Measurements from ENCODE around the gene ZNF784. TPM values are rescaled to one million over a fixed set of nuclear protein-coding genes. Genes with fewer than 3 reads are reported as not detected.
A peak's percentile ranks its signal among the peaks of the same experiment; 100 is the strongest.

Gene ZNF784
- total RNA-seq, 1 donor from 2014 or later, result 9.6 TPM

DNA sequence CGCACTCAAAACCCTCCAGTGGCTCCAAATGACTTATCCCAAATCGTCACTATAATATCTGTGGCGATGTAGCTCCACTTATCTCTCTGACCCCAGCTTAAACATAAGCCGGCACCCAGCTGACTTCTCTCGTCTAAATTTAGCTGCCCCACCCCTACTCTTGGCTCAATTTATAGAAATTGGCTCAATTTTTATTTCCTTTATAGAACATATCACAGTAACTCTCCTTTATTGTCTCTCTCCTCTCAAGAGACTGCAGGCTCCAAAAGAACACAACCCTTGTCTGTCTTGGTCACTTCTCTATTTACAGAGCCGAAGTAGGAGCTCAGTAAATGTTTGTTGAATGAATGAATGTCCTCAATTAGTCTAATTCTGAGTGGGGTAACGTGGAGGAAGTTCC lies 805 bp downstream of the ZNF784 start:
- Mint-ChIP-seq H3K36me3 (peaks cover 4% of the 10 kb centered on the region), H3K4me1 (ENCODE audit: unreplicated experiment) (peaks cover 14% of the 10 kb centered on the region), H3K4me3 (peak overlapping the region; percentile 89), H3K27me3 (no peaks in the 10 kb centered on the region), H3K9me3 (no peaks in the 10 kb centered on the region), H3K27ac (peak overlapping the region; percentile 96)
- DNase-seq (ENCODE audit: extremely low spot score, unreplicated experiment), result no peak
- TF ChIP-seq, protein P1, sequence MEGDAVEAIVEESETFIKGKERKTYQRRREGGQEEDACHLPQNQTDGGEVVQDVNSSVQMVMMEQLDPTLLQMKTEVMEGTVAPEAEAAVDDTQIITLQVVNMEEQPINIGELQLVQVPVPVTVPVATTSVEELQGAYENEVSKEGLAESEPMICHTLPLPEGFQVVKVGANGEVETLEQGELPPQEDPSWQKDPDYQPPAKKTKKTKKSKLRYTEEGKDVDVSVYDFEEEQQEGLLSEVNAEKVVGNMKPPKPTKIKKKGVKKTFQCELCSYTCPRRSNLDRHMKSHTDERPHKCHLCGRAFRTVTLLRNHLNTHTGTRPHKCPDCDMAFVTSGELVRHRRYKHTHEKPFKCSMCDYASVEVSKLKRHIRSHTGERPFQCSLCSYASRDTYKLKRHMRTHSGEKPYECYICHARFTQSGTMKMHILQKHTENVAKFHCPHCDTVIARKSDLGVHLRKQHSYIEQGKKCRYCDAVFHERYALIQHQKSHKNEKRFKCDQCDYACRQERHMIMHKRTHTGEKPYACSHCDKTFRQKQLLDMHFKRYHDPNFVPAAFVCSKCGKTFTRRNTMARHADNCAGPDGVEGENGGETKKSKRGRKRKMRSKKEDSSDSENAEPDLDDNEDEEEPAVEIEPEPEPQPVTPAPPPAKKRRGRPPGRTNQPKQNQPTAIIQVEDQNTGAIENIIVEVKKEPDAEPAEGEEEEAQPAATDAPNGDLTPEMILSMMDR (conservative IDR thresholded peaks at IDR 0.05), result no peak

GRCh38 chr19:55623130-55623529 lies 1.2 kb downstream of the ZNF784 start:
- TF ChIP-seq, protein P1 (conservative IDR thresholded peaks at IDR 0.05), result no peak
- no peaks in the 10 kb centered on the region for H3K9me3 Mint-ChIP-seq
- H3K27me3 Mint-ChIP-seq, result no peaks in the 10 kb centered on the region
- H3K36me3 Mint-ChIP-seq, result peaks cover 4% of the 10 kb centered on the region
- peak overlapping the region; percentile 89 for H3K4me3 Mint-ChIP-seq
- peaks cover 14% of the 10 kb centered on the region for H3K4me1 Mint-ChIP-seq (ENCODE audit: unreplicated experiment)
- no peak overlapping the region for H3K27ac Mint-ChIP-seq
- no peak for DNase-seq (ENCODE audit: extremely low spot score, unreplicated experiment)

DNA sequence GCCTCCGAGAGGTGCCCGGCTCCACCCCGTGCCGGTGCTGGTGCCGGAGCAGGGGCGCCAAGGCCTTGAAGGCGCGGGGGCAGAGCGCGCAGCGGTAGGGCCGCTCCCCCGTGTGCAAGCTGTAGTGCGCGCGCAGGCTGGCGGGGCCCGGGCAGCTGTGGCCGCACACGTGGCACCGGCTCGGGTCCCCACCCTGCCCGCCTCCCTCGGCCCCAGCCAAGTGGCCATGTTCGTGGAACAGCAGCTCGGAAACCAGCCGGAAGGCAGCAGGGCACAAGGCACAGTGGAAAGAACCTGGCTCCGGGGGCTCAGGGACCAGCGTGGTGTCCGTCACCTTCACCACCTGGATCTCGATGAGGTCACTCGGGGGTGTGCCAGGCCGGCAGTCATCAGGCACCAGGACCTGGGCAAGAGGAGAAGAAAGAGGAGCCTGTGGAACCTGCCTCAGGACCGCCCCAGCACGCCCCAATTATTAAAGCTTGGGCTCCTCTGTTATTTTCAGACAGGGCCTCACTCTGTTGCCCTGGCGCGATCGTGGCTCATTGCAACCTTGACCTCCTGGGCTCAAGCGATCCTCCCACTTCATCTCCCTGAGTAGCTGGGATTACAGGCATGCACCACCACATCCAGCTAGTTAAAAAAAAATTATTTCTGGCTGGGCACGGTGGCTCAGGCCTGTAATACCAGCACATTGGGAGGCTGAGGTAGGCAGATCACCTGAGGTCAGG lies 2.0 kb downstream of the ZNF784 start:
- TF ChIP-seq, protein P1 (conservative IDR thresholded peaks at IDR 0.05), result no peak
- H3K36me3 Mint-ChIP-seq, result peaks cover 7% of the 10 kb centered on the region
- no peak overlapping the region for H3K27ac Mint-ChIP-seq
- no peaks in the 10 kb centered on the region for H3K27me3 Mint-ChIP-seq
- DNase-seq (ENCODE audit: extremely low spot score, unreplicated experiment), result no peak
- peaks cover 14% of the 10 kb centered on the region for H3K4me1 Mint-ChIP-seq (ENCODE audit: unreplicated experiment)
- no peak overlapping the region for H3K4me3 Mint-ChIP-seq
- H3K9me3 Mint-ChIP-seq, result no peaks in the 10 kb centered on the region

- peaks cover 14% of the 10 kb centered on the region for H3K4me1 Mint-ChIP-seq (ENCODE audit: unreplicated experiment)
- H3K27me3 Mint-ChIP-seq, result no peaks in the 10 kb centered on the region
- TF ChIP-seq, protein P1 (conservative IDR thresholded peaks at IDR 0.05), result no peak
- H3K4me3 Mint-ChIP-seq, result no peak overlapping the region
- no peaks in the 10 kb centered on the region for H3K9me3 Mint-ChIP-seq
- H3K36me3 Mint-ChIP-seq, result peaks cover 8% of the 10 kb centered on the region
- no peak for DNase-seq (ENCODE audit: extremely low spot score, unreplicated experiment)
- H3K27ac Mint-ChIP-seq, result no peak overlapping the region
Measured at GRCh38 chr19:55621673-55622231, 2.6 kb downstream of the ZNF784 start.

GRCh38 chr19:55621205-55621672 lies 3.1 kb downstream of the ZNF784 start:
- Mint-ChIP-seq H3K36me3 (peaks cover 8% of the 10 kb centered on the region), H3K4me3 (no peak overlapping the region), H3K27me3 (no peaks in the 10 kb centered on the region), H3K4me1 (ENCODE audit: unreplicated experiment) (peaks cover 14% of the 10 kb centered on the region), H3K27ac (no peak overlapping the region), H3K9me3 (no peaks in the 10 kb centered on the region)
- DNase-seq (ENCODE audit: extremely low spot score, unreplicated experiment), result no peak
- TF ChIP-seq, protein P1 (conservative IDR thresholded peaks at IDR 0.05), result no peak

Data from type B pancreatic cell (in vitro differentiated cells).